ENCODE data around the gene RPL39.

DNA sequence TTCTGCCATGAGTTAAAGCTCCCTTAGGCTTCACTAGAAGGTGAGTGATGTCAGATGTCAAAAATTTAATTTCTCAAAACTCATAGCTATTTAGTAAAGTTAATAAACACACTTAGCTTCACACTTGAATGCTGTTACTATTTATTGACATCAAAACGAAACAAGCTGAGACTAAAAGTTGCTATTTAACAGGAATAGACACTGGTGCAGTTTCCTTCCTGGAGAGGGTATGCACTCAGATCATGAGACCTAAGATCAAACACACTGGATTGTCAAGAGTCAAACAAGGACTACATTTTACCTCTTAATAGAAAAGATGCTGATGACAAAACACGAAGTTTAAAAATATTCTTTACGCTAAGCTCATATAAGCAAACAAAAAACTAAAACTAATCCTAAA lies 42.5 kb upstream of the RPL39 start:
- TF ChIP-seq, protein P1, sequence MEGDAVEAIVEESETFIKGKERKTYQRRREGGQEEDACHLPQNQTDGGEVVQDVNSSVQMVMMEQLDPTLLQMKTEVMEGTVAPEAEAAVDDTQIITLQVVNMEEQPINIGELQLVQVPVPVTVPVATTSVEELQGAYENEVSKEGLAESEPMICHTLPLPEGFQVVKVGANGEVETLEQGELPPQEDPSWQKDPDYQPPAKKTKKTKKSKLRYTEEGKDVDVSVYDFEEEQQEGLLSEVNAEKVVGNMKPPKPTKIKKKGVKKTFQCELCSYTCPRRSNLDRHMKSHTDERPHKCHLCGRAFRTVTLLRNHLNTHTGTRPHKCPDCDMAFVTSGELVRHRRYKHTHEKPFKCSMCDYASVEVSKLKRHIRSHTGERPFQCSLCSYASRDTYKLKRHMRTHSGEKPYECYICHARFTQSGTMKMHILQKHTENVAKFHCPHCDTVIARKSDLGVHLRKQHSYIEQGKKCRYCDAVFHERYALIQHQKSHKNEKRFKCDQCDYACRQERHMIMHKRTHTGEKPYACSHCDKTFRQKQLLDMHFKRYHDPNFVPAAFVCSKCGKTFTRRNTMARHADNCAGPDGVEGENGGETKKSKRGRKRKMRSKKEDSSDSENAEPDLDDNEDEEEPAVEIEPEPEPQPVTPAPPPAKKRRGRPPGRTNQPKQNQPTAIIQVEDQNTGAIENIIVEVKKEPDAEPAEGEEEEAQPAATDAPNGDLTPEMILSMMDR (IDR thresholded peaks at IDR 0.05), result no peak
- TF ChIP-seq EP300 (IDR thresholded peaks at IDR 0.05), result no peak
- no peak for TF ChIP-seq POLR2A (IDR thresholded peaks at IDR 0.05)
- TF ChIP-seq POLR2AphosphoS5 (IDR thresholded peaks at IDR 0.05), result no peak

Measured in sigmoid colon (tissue), 4 donors.